ENCODE results near the gene CHMP2A. TPM values are rescaled to one million over a fixed set of nuclear protein-coding genes. Genes with fewer than 3 reads are reported as not detected.
"Not testable (repeated sequence)": the region's sequence is repeated elsewhere in the genome, so short reads cannot be mapped to it uniquely, and the experiment has no call there.

CHMP2A gene
- total RNA-seq, 8 experiments from 2014 or later: 106 to 165 (median 138) TPM

DNA sequence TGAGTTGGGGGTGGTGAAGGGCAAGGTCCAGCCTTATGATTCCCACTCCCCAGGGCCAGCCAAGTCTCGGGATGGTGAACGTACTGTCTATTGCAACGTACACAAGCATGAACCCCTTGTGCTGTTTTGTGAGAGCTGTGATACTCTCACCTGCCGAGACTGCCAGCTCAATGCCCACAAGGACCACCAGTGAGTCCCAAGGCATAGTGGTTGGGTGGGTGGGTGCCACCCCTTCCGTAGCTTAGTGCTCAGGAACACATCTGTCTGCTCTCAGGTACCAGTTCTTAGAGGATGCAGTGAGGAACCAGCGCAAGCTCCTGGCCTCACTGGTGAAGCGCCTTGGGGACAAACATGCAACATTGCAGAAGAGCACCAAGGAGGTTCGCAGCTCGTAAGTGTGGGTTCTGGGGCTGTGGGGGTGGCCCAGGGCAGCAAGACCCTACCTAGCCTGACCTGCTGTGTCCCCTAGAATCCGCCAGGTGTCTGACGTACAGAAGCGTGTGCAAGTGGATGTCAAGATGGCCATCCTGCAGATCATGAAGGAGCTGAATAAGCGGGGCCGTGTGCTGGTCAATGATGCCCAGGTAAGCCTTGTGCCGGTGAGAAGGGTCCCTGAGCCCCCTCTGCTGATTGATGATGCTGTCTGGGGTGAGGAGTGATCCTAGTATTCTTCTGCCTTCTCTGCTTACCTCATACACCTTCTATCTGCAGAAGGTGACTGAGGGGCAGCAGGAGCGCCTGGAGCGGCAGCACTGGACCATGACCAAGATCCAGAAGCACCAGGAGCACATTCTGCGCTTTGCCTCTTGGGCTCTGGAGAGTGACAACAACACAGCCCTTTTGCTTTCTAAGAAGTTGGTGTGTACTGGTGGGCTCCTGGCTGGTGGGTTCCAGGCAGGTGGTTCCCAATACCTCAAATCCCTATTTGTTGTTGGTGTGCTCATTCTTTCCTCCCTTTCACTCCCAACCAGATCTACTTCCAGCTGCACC, 7.3 kb downstream of the CHMP2A start:
- 84 to 100% (median 90%) methylated on average over 3 to 11 of the region's 18 CpGs; no CpG with 5 or more reads in 4 of the 10 experiments for WGBS, 10 experiments
- no peak for ATAC-seq (replicated peaks in 6 of 8)
- in situ Hi-C loops (cut with MboI; ENCODE audit: low pct_unique_long_range_greater_than_20kb in 2 of 9, low sequenced_read_pairs in 9 of 9, unreplicated experiment in 9 of 9): no loop called here
- Histone ChIP-seq H3K27ac (no peak overlapping the region), H3K4me1 (replicated peaks in 1 of 2) (peaks cover 10 to 15% of the 10 kb centered on the region in 2 donors), H3K4me3 (no peak overlapping the region)

- peak overlapping the region; percentile 66 to 96 (median 74) for H3K4me3 ChIP-seq
- no peak for ATAC-seq (replicated peaks in 6 of 8)
- WGBS, 10 experiments: 13 to 29% (median 17%) methylated on average over 1 of the region's 1 CpG; no CpG with 5 or more reads in 7 of the 10 experiments
- no peak overlapping the region for H3K27ac ChIP-seq
- H3K4me1 ChIP-seq (replicated peaks in 1 of 2): peaks cover 10 to 15% of the 10 kb centered on the region in 2 donors
- in situ Hi-C loops (cut with MboI; ENCODE audit: low pct_unique_long_range_greater_than_20kb in 2 of 9, low sequenced_read_pairs in 9 of 9, unreplicated experiment in 9 of 9): no loop called here
These were observed 8.8 kb downstream of the CHMP2A start for GRCh38 chr19:58546019-58546530.

GRCh38 chr19:58545286-58546018, 9.5 kb downstream of the CHMP2A start:
- Histone ChIP-seq H3K4me3 (peak overlapping the region; percentile 66 to 96 (median 74)), H3K27ac (peak overlapping the region; percentile 92 to 95), H3K4me1 (replicated peaks in 1 of 2) (peaks cover 10 to 15% of the 10 kb centered on the region in 2 donors)
- no peak for ATAC-seq (replicated peaks in 6 of 8)
- 0 to 50% (median 6%) methylated on average over 1 to 16 of the region's 21 CpGs; no CpG with 5 or more reads in 3 of the 10 experiments for WGBS, 10 experiments
- in situ Hi-C loops (cut with MboI; ENCODE audit: low pct_unique_long_range_greater_than_20kb in 2 of 9, low sequenced_read_pairs in 9 of 9, unreplicated experiment in 9 of 9): no loop called here

- WGBS, 10 experiments: 0 to 1% (median 0%) methylated on average over 2 to 17 of the region's 92 CpGs; no CpG with 5 or more reads in 7 of the 10 experiments
- Histone ChIP-seq H3K4me1 (replicated peaks in 1 of 2) (peaks cover 10 to 15% of the 10 kb centered on the region in 2 donors), H3K27ac (peak overlapping the region; percentile 92 to 95), H3K4me3 (peak overlapping the region; percentile 66 to 96 (median 74))
- in situ Hi-C loops (cut with MboI; ENCODE audit: low pct_unique_long_range_greater_than_20kb in 2 of 9, low sequenced_read_pairs in 9 of 9, unreplicated experiment in 9 of 9): no loop called here
- ATAC-seq (replicated peaks in 6 of 8): peak; percentile 16 to 44 (median 30)
These were observed 10.2 kb downstream of the CHMP2A start for GRCh38 chr19:58544591-58545285.

DNA sequence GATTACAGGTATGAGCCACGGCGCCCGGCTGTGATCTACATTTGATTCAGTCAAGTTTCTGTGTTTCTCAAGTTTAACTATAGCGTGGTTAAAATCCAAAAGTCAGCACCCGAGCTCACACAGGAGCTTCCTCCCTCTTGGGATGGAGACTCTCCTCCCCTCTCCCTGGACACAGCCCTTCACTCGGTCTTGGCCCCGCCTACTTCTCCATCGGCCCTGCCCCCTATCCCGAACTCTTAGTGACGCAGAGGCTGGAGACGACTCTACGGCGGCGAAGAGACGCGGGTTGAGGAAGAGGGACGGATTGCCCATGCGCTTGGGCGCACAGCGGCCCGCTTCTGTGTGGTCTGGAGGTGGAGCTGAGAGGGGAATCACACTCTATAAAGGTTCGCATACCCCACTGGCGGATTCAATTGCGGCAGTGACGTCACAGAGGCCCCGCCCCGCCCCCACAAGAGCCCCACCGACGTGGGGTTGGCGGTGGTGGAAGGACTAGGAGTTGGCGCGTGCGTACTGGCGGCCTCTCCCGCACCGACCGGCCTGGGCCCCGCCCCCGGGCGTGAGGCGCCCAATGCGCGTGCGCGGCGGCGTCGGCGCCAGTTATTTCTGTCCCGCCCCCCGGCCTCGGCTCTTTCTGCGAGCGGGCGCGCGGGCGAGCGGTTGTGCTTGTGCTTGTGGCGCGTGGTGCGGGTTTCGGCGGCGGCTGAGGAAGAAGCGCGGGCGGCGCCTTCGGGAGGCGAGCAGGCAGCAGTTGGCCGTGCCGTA, 10.9 kb downstream of the CHMP2A start, which contains the start of gene TRIM28:
Gene TRIM28 (plus strand): TSS at position 239 of the 765 bp plus-strand sequence. CDS start 694 bp downstream, outside the sequence.
- peak; percentile 88 to 96 (median 94) for ATAC-seq (replicated peaks in 6 of 8)
- WGBS, 10 experiments: 0% methylated on average over 1 to 3 of the region's 73 CpGs; no CpG with 5 or more reads in 6 of the 10 experiments
- Histone ChIP-seq H3K27ac (peak within 1 kb of the TSS; percentile 92 to 95), H3K4me1 (replicated peaks in 1 of 2) (peaks cover 10 to 15% of the 10 kb centered on the region in 2 donors), H3K4me3 (peak within 1 kb of the TSS; percentile 66 to 96 (median 74))
- in situ Hi-C loops (cut with MboI; ENCODE audit: low pct_unique_long_range_greater_than_20kb in 2 of 9, low sequenced_read_pairs in 9 of 9, unreplicated experiment in 9 of 9): no loop called here

DNA sequence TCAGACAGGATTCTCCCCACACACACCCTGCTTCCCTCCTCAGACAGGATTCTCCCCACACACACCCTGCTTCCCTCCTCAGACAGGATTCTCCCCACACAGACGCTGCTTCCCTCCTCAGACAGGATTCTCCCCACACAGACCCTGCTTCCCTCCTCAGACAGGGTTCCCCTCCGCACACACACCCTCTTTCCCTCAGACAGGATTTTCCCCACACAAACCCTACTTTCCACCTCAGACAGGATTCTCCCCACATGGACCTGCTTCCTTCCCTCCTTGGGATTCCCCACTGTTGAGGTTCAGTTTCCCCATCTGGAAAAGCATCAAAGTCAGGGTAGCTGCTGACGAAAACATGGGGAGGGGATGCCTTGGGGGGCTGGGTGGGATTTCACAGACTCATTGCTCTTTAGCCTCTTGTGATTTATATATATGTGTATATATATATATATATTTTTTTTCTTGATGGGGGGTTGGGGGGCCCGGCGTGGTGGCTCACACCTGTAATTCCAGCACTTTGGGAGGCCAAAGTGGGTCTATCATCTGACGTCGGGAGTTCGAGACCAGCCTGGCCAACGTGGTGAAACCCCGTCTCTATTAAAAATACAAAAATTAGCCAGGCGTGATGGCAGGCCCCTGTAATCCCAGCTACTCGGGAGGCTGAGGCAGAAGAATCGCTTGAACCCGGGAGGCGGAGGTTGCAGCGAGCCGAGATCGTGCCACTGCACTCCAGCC, 12.1 kb downstream of the CHMP2A start:
- in situ Hi-C loops (cut with MboI; ENCODE audit: low pct_unique_long_range_greater_than_20kb in 2 of 9, low sequenced_read_pairs in 9 of 9, unreplicated experiment in 9 of 9); ATAC-seq (replicated peaks in 6 of 8): not testable (repeated sequence)
- 45% methylated on average over 2 of the region's 18 CpGs; no CpG with 5 or more reads in 9 of the 10 experiments for WGBS, 10 experiments
- peaks cover 12 to 19% of the 10 kb centered on the region in 2 donors for H3K4me1 ChIP-seq (replicated peaks in 1 of 2)
- H3K27ac ChIP-seq: peak overlapping the region; percentile 92 to 95
- H3K4me3 ChIP-seq: peak overlapping the region in 4 of 5 donors; percentile 66 to 89 (median 72)

DNA sequence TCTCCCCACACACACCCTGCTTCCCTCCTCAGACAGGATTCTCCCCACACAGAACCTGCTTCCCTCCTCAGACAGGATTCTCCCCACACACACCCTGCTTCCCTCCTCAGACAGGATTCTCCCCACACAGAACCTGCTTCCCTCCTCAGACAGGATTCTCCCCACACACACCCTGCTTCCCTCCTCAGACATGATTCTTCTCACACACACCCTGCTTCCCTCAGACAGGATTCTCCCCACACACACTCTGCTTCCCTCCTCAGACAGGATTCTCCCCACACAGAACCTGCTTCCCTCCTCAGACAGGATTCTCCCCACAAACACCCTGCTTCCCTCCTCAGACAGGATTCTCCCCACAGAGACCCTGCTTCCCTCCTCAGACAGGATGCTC, 15.7 kb downstream of the CHMP2A start:
- in situ Hi-C loops (cut with MboI; ENCODE audit: low pct_unique_long_range_greater_than_20kb in 2 of 9, low sequenced_read_pairs in 9 of 9, unreplicated experiment in 9 of 9); ATAC-seq (replicated peaks in 6 of 8); H3K4me3 ChIP-seq; H3K27ac ChIP-seq: not testable (repeated sequence)
- peaks cover 2 to 12% of the 10 kb centered on the region in 2 donors for H3K4me1 ChIP-seq (replicated peaks in 1 of 2)

GRCh38 chr19:58538257-58539168, 16.4 kb downstream of the CHMP2A start:
- in situ Hi-C loops (cut with MboI; ENCODE audit: low pct_unique_long_range_greater_than_20kb in 2 of 9, low sequenced_read_pairs in 9 of 9, unreplicated experiment in 9 of 9): no loop called here
- peak; percentile 51 to 94 (median 90) for ATAC-seq (replicated peaks in 6 of 8)
- Histone ChIP-seq H3K4me3 (peak overlapping the region; percentile 26 to 43 (median 33)), H3K27ac (peak overlapping the region; percentile 13 to 33), H3K4me1 (replicated peaks in 1 of 2) (peaks cover 2 to 12% of the 10 kb centered on the region in 2 donors)
- WGBS, 10 experiments: 0 to 10% (median 6%) methylated on average over 1 to 7 of the region's 55 CpGs; no CpG with 5 or more reads in 5 of the 10 experiments

GRCh38 chr19:58536852-58537798, 17.8 kb downstream of the CHMP2A start:
- H3K4me1 ChIP-seq (replicated peaks in 1 of 2): peaks cover 2 to 8% of the 10 kb centered on the region in 2 donors
- no peak for ATAC-seq (replicated peaks in 6 of 8)
- H3K4me3 ChIP-seq: no peak overlapping the region
- in situ Hi-C loops (cut with MboI; ENCODE audit: low pct_unique_long_range_greater_than_20kb in 2 of 9, low sequenced_read_pairs in 9 of 9, unreplicated experiment in 9 of 9): no loop called here
- H3K27ac ChIP-seq: no peak overlapping the region
- 20 to 100% (median 100%) methylated on average over 1 to 5 of the region's 8 CpGs; no CpG with 5 or more reads in 2 of the 10 experiments for WGBS, 10 experiments

DNA sequence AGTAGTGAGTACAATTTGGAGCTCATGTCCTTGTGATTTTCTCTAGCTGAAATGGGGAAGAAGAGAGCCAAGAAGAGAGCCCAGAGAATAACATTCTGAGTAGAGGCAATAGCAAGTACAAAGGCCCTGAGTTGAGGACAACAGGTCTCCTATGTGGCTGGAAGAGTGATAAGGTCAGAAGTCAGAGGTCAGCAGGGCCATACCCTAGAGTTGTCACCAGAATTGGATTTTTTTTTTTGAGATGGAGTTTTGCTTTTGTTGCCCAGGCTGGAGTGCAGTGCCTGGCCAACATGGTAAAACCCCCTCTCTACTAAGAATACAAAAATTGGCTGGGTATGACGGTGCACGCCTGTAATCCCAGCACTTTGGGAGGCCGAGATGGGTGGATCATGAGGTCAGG, 19.0 kb downstream of the CHMP2A start:
- in situ Hi-C loops (cut with MboI; ENCODE audit: low pct_unique_long_range_greater_than_20kb in 2 of 9, low sequenced_read_pairs in 9 of 9, unreplicated experiment in 9 of 9): no loop called here
- Histone ChIP-seq H3K4me3 (no peak overlapping the region), H3K27ac (no peak overlapping the region), H3K4me1 (replicated peaks in 1 of 2) (peaks cover 2 to 8% of the 10 kb centered on the region in 2 donors)
- no peak for ATAC-seq (replicated peaks in 6 of 8)
- 100% methylated on average over 2 of the region's 3 CpGs; no CpG with 5 or more reads in 9 of the 10 experiments for WGBS, 10 experiments

Measured in motor neuron (in vitro differentiated cells).